Measurements from ENCODE around the gene CLPX. TPM values are rescaled to one million over a fixed set of nuclear protein-coding genes. Genes with fewer than 3 reads are reported as not detected.
"Not testable (repeated sequence)": the region's sequence is repeated elsewhere in the genome, so short reads cannot be mapped to it uniquely, and the experiment has no call there.

The CLPX gene
- total RNA-seq, 3 donors from 2014 or later, result 39.4 to 51.5 (median 50.8) TPM

DNA sequence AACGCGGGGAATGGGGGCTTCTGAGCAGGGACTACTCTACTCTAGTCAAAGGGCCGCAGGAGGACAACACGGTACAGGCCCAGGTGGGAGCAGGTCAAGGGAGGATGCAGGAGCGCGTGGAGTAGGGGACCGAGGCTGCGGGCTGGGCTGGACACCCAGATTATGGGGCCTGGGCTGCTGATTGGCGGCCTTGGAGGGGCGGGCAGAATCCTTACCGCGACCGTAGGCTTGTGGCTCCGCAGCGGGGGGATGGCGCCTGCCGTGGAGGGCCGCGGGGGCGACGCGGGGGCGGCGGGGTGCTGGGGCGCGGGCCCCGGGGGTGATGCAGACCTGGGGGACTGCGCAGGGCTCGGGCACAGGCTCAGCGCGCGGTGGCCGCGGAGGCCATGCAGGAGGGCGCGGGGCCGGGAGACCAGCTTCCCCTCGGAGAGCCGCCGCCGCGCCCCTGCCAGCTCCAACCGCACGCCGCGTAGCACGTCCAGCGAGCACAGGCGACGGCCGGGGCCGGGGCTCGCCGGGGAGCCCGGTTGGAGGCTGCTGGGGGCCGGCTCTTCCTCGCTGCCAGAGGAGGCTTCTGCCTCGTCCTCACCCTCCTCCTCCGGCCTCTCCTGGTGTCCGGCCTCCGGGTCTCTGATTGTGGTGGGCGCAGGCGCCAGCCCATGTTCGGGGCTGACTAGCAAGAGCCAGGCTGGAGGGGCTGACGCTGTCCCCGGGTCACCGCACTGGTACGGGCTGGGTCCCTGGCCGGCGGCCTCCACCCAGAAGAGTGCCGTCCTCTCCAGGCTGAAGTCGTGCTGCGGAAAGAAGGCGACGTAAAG, 83.0 kb downstream of the CLPX start:
- Histone ChIP-seq H3K36me3 (ENCODE audit: low read depth) (no peaks in the 10 kb centered on the region), H3K9me3 (no peaks in the 10 kb centered on the region), H3K4me1 (ENCODE audit: low read depth) (peaks cover 12% of the 10 kb centered on the region), H3K4me3 (no peak overlapping the region)
- intact Hi-C loops (cut with DNase I, micrococcal nuclease), result no loop called here
- ATAC-seq (no peak), DNase-seq (no peak)
- TF ChIP-seq, protein P1, sequence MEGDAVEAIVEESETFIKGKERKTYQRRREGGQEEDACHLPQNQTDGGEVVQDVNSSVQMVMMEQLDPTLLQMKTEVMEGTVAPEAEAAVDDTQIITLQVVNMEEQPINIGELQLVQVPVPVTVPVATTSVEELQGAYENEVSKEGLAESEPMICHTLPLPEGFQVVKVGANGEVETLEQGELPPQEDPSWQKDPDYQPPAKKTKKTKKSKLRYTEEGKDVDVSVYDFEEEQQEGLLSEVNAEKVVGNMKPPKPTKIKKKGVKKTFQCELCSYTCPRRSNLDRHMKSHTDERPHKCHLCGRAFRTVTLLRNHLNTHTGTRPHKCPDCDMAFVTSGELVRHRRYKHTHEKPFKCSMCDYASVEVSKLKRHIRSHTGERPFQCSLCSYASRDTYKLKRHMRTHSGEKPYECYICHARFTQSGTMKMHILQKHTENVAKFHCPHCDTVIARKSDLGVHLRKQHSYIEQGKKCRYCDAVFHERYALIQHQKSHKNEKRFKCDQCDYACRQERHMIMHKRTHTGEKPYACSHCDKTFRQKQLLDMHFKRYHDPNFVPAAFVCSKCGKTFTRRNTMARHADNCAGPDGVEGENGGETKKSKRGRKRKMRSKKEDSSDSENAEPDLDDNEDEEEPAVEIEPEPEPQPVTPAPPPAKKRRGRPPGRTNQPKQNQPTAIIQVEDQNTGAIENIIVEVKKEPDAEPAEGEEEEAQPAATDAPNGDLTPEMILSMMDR (IDR thresholded peaks at IDR 0.05), result no peak

DNA sequence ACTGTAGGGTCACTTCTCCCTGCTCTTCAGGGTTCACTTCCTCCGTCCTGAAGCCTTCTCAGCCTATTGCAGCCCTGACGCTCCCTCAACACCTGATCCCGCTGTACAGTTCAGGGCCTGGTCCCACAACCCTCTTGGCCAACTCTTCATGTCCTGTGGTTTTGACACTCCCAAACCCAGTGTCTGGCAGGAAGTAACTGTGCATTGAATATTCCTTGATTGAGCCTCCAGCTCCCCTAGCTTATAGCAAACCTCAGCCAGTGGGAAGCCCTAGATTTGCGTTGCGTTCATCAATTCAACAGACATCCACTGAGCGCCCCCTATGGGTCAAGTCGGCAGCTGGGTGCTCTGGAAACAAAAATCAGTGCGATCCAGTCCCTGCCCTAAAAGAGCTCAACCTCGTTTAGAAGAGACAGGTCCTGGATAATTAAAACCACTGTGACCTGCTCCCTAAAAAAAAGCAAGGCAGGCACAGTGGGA, 83.7 kb downstream of the CLPX start:
- H3K9me3 ChIP-seq, result no peaks in the 10 kb centered on the region
- no peak overlapping the region for H3K4me3 ChIP-seq
- DNase-seq, result peak in 2 of 3 donors; percentile 84 to 91
- peaks cover 12% of the 10 kb centered on the region for H3K4me1 ChIP-seq (ENCODE audit: low read depth)
- no peaks in the 10 kb centered on the region for H3K36me3 ChIP-seq (ENCODE audit: low read depth)
- peak; percentile 82 for ATAC-seq
- TF ChIP-seq, protein P1 (IDR thresholded peaks at IDR 0.05), result peak; percentile 67
- intact Hi-C loops (cut with DNase I, micrococcal nuclease), result no loop called here

DNA sequence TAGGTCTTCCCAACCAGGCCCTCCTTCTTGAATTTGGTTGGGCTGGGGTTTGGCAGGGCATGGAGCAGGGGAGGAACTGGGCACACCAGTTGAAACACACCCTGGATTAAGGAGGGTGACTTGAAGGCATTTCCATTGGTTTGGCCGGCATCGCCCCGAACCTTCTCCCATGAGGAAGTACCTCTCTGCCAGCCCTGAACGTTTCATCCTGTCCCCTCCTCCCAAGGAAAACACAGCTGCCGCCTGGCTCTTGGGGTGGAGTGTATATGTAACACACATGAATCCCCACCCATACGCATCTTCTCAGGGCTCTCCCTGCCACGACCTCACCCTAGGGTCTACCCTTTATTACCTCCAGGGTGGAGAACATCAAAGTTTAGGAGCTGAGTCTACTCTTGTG, 84.7 kb downstream of the CLPX start:
- TF ChIP-seq, protein P1 (IDR thresholded peaks at IDR 0.05), result no peak
- Histone ChIP-seq H3K9me3 (no peaks in the 10 kb centered on the region), H3K36me3 (ENCODE audit: low read depth) (no peaks in the 10 kb centered on the region), H3K4me3 (no peak overlapping the region), H3K4me1 (ENCODE audit: low read depth) (peaks cover 12% of the 10 kb centered on the region)
- intact Hi-C loops (cut with DNase I, micrococcal nuclease), result no loop called here
- peak; percentile 70 to 74 (median 71) for DNase-seq
- ATAC-seq, result peak; percentile 89

DNA sequence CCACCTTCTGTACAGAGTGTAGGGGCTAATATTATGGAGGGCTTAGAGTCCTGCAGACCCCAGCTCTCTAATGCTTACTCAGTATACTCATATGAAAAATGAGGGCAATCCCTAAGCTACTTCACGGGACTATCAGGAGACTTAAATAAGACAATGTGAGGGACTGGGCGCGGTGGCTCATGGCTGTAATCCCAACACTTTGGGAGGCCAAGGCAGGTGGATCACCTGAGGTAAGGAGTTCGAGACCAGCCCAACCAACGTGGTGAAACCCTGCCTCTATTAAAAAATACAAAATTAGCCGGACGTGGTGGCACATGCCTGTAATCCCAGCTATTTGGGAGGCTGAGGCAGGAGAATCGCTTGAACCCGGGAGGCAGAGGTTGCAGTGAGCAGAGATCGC, 85.3 kb downstream of the CLPX start:
- H3K9me3 ChIP-seq; H3K36me3 ChIP-seq (ENCODE audit: low read depth); ATAC-seq; DNase-seq; H3K4me3 ChIP-seq; intact Hi-C loops (cut with DNase I, micrococcal nuclease): not testable (repeated sequence)
- H3K4me1 ChIP-seq (ENCODE audit: low read depth), result peaks cover 12% of the 10 kb centered on the region

DNA sequence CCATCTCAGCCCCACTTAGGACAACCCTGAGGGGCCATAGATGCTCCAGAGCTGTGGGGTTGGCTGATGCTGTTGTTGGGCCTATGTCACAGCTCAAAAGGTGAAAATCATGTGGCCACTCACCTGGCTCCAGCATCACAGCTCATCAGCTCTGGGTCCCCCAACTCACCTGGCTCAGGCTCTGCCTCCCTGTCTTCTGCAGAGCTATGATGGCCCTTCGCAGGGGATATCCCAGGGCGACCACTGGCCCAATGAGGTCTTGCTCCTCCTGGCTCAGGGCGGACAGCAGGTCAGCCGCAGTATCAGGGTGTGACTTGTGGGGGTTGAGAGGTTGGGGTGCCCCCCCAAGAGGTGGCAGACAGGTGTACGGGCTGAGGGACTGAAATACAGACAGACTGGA, 85.8 kb downstream of the CLPX start:
- intact Hi-C loops (cut with DNase I, micrococcal nuclease), result no loop called here
- ATAC-seq (no peak), DNase-seq (no peak)
- Histone ChIP-seq H3K9me3 (no peaks in the 10 kb centered on the region), H3K4me1 (ENCODE audit: low read depth) (peaks cover 12% of the 10 kb centered on the region), H3K36me3 (ENCODE audit: low read depth) (no peaks in the 10 kb centered on the region), H3K4me3 (no peak overlapping the region)
- TF ChIP-seq, protein P1 (IDR thresholded peaks at IDR 0.05), result no peak

Other genes starting within 250 kb of the CLPX start
- gene SPG21, start 195.4 kb downstream of the CLPX start, total RNA-seq, result 10 to 100 TPM; 60.9 to 90.6 (median 65.9) TPM
- 10 to 100 TPM; 17.5 to 24.0 (median 19.2) TPM for gene MTFMT, start 155.7 kb downstream of the CLPX start, total RNA-seq
- gene SLC51B, start 140.0 kb downstream of the CLPX start, total RNA-seq, result 100 to 1,000 TPM in 1 of 3 donors, 10 to 100 TPM in 2; 70.1 to 157 (median 76.2) TPM
- 10 to 100 TPM in 1 of 3 donors, 1 to 10 TPM in 2; 2.7 to 29.7 (median 8.4) TPM for gene RASL12, start 117.4 kb downstream of the CLPX start, total RNA-seq
- under 1 TPM in 1 of 3 donors, not detected in 2; 0.09 TPM for gene KBTBD13, start 108.6 kb downstream of the CLPX start, total RNA-seq
- gene UBAP1L, start 70.1 kb downstream of the CLPX start, total RNA-seq, result 1 to 10 TPM; 2.0 to 6.9 (median 3.9) TPM
- 10 to 100 TPM; 12.0 to 32.9 (median 13.4) TPM for gene PDCD7, start 51.5 kb downstream of the CLPX start, total RNA-seq
- 10 to 100 TPM in 2 of 3 donors, 1 to 10 TPM in 1; 2.7 to 14.7 (median 10.3) TPM for gene CILP, start 26.1 kb upstream of the CLPX start, total RNA-seq
- gene PARP16, start 101.5 kb upstream of the CLPX start, total RNA-seq, result 10 to 100 TPM in 2 of 3 donors, 1 to 10 TPM in 1; 9.6 to 12.4 (median 12.1) TPM
- not detected for gene RNU5A-1, start 110.7 kb upstream of the CLPX start, total RNA-seq
- 10 to 100 TPM in 2 of 3 donors, not detected in 1; 15.9 to 32.0 TPM for gene RNU5B-1, start 119.3 kb upstream of the CLPX start, total RNA-seq
- gene IGDCC3, start 192.7 kb upstream of the CLPX start, total RNA-seq, result under 1 TPM in 1 of 3 donors, not detected in 2; 0.51 TPM
- 1 to 10 TPM in 2 of 3 donors, under 1 TPM in 1; 0.90 to 1.7 (median 1.0) TPM for gene IGDCC4, start 237.6 kb upstream of the CLPX start, total RNA-seq